Mucosa of rectum (tissue), 2 donors: Measurements from ENCODE around the gene PLEKHB1.
"Not testable (repeated sequence)": the region's sequence is repeated elsewhere in the genome, so short reads cannot be mapped to it uniquely, and the experiment has no call there.

Experiments used
- H3K27ac ChIP-seq, 2 donors: one replicate each; pipeline ENCODE4 v1.7.0; 2013; ENCODE audit warnings: inconsistent platforms in 2 of 2, low read depth in 2 of 2, low read length in 2 of 2
- H3K27me3 ChIP-seq, 2 donors: one replicate each; pipeline ENCODE4 v1.7.0; 2013; ENCODE audit warnings: low read length in 2 of 2; ENCODE audit not compliant: control insufficient read depth in 2 of 2, insufficient read depth in 2 of 2
- H3K36me3 ChIP-seq, 2 donors: one replicate each; pipeline ENCODE4 v1.7.0; 2013; ENCODE audit warnings: low read length in 2 of 2; ENCODE audit not compliant: control insufficient read depth in 2 of 2, insufficient read depth in 2 of 2
- H3K4me1 ChIP-seq, 2 donors: one replicate each; pipeline ENCODE4 v1.7.0; 2013; ENCODE audit warnings: low read length in 2 of 2, mild to moderate bottlenecking in 1 of 2; ENCODE audit not compliant: control insufficient read depth in 2 of 2, insufficient read depth in 2 of 2
- H3K4me3 ChIP-seq, 2 donors: one replicate each; pipeline ENCODE4 v1.7.0; 2013; ENCODE audit warnings: low read length in 2 of 2
- H3K9ac ChIP-seq, 2 donors: one replicate each; pipeline ENCODE4 v1.7.0; 2013; ENCODE audit warnings: low read length in 2 of 2, low read depth in 1 of 2, mild to moderate bottlenecking in 1 of 2
- H3K9me3 ChIP-seq, 2 donors: one replicate each; pipeline ENCODE4 v1.7.0; 2013; ENCODE audit warnings: low read length in 2 of 2; ENCODE audit not compliant: control insufficient read depth in 2 of 2
- donor health status: healthy.
- donor health status: Normal muscosa, but diverticular disease.

PLEKHB1 gene

DNA sequence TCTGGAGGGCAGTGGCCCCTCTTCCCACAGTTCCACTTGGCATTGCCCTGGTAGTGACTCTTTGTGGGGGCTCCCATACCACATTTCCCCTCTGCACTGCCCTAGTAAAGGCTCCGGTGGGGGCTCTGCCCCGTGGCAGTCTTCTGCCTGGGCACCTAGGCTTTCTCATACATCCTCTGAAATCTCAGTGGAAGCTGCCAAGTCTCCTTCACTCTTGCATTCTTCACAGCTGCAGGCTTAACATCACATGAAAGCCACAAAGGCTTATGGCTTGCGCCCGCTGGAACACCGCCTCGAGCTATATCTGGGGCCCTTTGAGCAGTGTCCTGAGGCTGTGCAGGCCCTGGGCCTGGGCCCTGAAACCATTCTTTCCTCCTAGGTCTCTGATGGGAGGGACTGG is 25.3 kb downstream of the PLEKHB1 start:
- no peaks in the 10 kb centered on the region for H3K4me1 ChIP-seq
- peaks cover 4 to 8% of the 10 kb centered on the region in 2 donors for H3K36me3 ChIP-seq
- H3K9me3 ChIP-seq: no peaks in the 10 kb centered on the region
- no peak overlapping the region for H3K27ac ChIP-seq
- no peak overlapping the region for H3K4me3 ChIP-seq
- no peak overlapping the region for H3K9ac ChIP-seq
- no peaks in the 10 kb centered on the region for H3K27me3 ChIP-seq

DNA sequence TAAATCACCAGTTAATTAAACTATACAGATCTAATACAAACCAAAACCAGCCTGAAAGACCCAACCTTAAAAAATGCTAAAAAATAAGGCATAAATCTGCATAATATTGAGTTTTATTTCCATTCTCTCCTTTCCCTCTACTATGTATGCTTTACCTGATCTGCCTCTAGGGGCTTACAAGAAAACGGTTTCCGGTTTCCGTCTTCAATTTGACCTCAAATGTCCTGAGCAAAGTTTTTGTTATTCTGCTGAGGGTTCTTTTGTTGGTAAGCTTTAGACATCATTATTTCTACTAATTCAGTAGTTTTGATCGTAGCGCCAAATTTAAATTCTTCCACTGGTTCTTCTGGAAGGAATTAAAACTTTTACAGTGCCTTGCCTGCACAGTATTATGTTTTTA is 30.2 kb downstream of the PLEKHB1 start:
- H3K36me3 ChIP-seq: peaks cover 14 to 16% of the 10 kb centered on the region in 2 donors
- H3K27me3 ChIP-seq, H3K9me3 ChIP-seq, H3K4me3 ChIP-seq, H3K9ac ChIP-seq, H3K4me1 ChIP-seq, H3K27ac ChIP-seq: not testable (repeated sequence)

- Histone ChIP-seq H3K4me3 (no peak overlapping the region), H3K9ac (no peak overlapping the region), H3K27me3 (no peaks in the 10 kb centered on the region), H3K27ac (no peak overlapping the region), H3K9me3 (no peaks in the 10 kb centered on the region), H3K4me1 (no peaks in the 10 kb centered on the region), H3K36me3 (peaks cover 7 to 11% of the 10 kb centered on the region in 2 donors)
Observed at GRCh38 chr11:73680687-73681086, 34.3 kb downstream of the PLEKHB1 start.

DNA sequence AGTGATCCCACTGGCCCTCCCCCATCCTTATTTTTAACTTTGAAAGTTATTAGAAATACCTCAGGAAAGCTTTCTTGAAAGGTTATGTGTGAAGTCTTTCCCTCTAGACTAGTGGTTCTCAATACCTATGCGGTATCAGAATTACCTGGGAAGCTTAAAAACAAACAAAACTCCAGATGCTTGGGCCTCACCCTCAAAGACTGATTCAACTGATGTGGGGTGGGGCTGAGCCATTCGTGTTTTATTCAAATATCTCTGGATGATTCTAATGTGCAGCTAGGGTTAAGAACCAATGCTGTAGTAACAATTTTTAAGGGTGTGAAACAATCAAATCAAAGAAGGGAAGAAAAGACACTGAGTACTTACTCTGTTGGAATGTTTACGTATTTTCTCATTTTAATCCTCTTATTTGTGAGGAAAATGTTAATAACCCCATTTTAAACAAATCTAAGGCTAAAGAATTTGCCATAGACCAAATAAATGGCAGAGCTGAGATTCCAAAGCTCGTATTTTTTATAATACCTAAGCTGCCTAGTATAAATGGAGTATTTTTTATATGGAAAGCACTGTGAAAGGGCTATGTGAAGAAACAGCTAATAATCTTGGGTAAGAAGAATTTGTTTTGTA is 47.6 kb downstream of the PLEKHB1 start:
- Histone ChIP-seq H3K9ac (no peak overlapping the region), H3K27me3 (no peaks in the 10 kb centered on the region), H3K27ac (no peak overlapping the region), H3K4me1 (no peaks in the 10 kb centered on the region), H3K4me3 (no peak overlapping the region), H3K9me3 (no peaks in the 10 kb centered on the region), H3K36me3 (peaks cover 3 to 5% of the 10 kb centered on the region in 2 donors)

GRCh38 chr11:73705053-73705452 is 58.7 kb downstream of the PLEKHB1 start:
- Histone ChIP-seq H3K4me1 (no peaks in the 10 kb centered on the region), H3K4me3 (no peak overlapping the region), H3K27ac (peak overlapping the region in 1 of 2 donors; percentile 52), H3K9ac (no peak overlapping the region), H3K36me3 (peaks cover 10 to 30% of the 10 kb centered on the region in 2 donors), H3K27me3 (no peaks in the 10 kb centered on the region), H3K9me3 (no peaks in the 10 kb centered on the region)

DNA sequence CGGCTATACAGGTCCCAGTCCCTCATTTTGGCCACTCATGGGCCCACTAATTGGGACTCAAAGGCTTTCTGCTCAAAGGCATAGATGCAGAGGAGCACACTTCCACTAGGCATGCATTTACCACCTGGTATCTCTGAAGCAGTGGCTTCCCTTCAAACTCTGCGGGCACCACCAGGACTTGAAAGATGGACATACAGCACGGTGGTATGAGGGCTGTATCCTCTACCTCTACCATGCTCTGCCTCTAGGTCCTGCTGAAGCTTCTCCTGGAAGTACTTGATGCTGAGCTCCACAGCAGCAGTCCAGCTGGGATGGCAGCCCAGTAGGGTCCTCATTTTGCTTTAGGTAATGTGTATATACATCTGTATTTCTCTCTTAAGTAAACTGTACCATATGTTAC is 64.6 kb downstream of the PLEKHB1 start:
- Histone ChIP-seq H3K4me1 (no peaks in the 10 kb centered on the region), H3K9ac (no peak overlapping the region), H3K4me3 (no peak overlapping the region), H3K27ac (no peak overlapping the region), H3K27me3 (no peaks in the 10 kb centered on the region), H3K36me3 (peaks cover 10 to 17% of the 10 kb centered on the region in 2 donors), H3K9me3 (no peaks in the 10 kb centered on the region)
